Measurements from ENCODE around the gene CCNH. TPM values are rescaled to one million over a fixed set of nuclear protein-coding genes. Genes with fewer than 3 reads are reported as not detected.
A peak's percentile ranks its signal among the peaks of the same experiment; 100 is the strongest.

The CCNH gene
- total RNA-seq, 1 experiment from 2014 or later, result 86.2 TPM

DNA sequence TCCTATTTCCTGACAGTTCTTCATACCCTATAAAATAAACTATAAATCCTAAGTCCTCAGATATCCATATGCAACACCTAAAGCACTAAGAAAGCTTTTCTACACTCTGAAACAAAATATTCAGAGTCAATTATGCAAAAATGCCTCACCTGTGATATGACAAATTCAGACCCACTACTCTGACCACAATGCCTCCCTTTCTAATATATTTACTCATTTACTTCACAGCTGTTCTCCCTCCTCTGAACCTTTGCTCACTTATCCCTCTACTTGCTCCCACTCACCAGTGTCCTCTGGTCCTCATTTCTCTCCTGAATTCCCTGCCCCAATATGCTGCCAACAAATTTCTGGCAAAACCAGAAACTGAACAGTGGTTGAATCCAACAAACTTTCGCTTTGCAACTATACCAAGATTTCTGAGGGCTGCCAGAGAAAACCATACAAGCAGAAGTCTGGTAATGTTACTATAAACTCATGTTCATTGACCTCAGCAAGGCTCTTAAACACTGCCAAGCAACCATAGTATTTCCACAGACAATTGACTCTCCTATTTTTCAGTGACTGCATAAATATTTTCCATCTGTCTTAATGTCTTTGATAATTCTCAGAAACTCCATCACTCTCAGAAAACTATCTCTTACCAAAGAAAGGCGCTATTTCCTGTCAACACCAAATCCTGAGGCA, 7.1 kb downstream of the CCNH start:
- no peak for DNase-seq (ENCODE audit: low spot score)
- in situ Hi-C loops (cut with HindIII; ENCODE audit: low sequenced_read_pairs), result no loop called here

DNA sequence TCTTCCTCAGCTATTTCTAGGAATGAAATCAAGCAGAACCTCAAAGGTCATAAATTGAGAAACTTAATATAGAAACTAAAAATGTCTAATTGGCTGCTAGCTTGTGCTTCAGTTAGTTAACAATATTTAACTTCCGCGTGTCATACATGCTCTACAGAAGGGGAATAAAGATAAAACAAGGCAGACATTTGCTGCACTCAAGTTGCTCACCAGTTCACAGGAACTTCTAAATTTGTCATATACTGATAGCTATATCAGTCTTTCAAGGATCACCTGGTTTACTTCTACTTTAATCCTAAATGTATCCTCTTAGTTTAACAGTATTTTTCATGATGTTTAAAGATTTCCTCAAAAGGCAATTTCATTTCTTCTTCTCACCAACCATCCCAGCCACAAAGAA, 8.4 kb downstream of the CCNH start:
- in situ Hi-C loops (cut with HindIII; ENCODE audit: low sequenced_read_pairs), result no loop called here
- DNase-seq (ENCODE audit: low spot score), result no peak

DNA sequence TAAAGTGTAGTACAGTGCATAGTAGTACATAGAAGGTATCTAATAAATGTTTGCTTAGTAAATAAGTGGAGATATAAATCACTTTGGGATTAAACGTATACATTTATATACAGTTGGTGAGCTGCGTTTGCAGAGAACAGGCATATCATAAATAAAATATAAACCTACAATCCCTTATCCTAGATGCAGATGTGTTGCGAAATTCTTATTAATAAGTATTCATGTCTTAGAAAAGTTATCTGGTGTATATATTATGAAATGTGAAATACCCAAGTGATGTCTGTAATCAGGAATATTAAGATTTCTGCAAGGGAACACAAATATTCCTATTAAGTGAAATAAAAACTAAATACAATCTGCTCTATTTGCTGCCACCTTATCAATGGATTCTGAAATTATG, 8.8 kb downstream of the CCNH start:
- in situ Hi-C loops (cut with HindIII; ENCODE audit: low sequenced_read_pairs), result no loop called here
- DNase-seq (ENCODE audit: low spot score), result no peak

DNA sequence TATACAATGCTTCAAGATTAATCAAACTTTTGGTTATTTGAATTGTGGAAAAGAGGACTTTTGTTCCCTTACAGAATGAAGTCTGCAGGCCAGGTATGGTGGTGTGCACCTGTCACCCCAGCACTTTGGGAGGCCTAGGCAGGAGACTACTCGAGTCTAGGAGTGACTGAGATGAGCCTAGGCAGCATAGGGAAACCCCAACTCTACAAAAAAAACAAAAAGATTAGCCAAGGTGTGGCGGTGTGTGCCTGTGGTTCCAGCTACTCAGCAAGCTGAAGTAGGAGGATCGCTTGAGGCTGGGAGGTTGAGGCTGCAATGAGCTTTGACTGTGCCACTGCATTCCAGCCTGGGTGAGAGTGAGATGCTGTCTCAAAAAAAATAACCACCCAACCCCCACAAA, 9.3 kb downstream of the CCNH start:
- no peak for DNase-seq (ENCODE audit: low spot score)
- in situ Hi-C loops (cut with HindIII; ENCODE audit: low sequenced_read_pairs), result no loop called here

DNA sequence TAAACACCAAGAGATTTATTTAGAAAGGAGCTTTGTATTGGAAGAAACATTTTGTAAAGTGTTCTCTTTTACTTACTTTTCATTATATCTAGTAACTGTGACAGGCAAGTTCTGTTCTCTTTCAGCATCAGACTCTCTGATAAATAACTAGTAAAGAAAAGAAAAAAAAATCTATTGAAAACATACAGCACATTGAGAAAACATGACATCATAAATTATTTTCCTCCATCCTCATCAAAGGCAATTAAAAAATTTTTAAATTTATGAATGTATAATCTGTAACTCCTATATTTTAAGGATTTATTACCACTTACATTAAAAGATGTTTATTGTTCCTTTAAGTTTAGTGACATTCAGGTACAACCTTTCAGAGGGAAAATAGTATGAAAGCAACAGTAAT, 11.1 kb downstream of the CCNH start:
- in situ Hi-C loops (cut with HindIII; ENCODE audit: low sequenced_read_pairs), result no loop called here
- no peak for DNase-seq (ENCODE audit: low spot score)

DNA sequence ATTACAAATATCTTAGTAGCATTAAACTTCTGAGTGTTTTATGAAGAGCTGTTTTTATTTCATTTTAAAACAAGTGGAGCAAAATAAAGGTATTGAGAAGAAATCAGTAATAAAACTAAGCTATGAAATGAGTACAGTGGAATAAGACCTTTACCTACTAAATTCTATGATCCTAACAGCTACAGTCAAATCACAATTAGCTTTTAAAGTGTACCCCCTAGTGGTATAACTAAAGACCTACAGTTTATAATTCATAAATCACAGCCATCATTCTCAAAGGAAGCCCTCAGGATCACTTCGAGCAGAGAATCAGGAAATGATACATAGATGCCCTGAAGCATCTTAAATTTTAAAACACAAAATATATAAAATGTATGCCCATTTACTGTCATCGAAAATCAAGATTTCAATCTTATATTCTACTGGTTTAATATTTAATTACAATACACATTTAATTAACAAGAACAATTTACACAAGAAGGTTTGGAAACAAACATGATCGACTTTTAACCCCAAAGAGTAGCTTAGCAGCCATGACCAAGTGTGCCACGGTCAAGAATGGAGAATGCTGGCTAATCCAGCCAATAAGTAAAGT, 12.3 kb downstream of the CCNH start:
- in situ Hi-C loops (cut with HindIII; ENCODE audit: low sequenced_read_pairs), result no loop called here
- DNase-seq (ENCODE audit: low spot score), result peak; percentile 58

DNA sequence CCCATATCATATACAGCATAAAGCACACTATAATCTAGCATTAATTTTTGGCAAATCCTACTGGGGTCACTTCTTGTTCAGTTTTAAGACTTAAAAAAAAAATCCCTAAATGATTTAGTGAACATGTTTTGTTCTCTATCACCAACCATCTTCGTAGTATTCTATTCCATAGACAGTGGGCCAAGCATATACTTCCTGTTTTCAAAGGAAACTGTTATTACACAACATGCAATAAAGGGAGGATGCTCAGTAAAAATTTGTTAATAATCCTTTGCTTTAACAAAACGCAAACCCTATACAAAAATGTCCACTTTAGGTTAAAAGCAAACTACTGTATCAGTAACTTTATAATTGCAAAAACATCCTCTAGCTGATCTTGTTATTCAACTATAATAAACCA, 13.0 kb downstream of the CCNH start:
- in situ Hi-C loops (cut with HindIII; ENCODE audit: low sequenced_read_pairs), result no loop called here

DNA sequence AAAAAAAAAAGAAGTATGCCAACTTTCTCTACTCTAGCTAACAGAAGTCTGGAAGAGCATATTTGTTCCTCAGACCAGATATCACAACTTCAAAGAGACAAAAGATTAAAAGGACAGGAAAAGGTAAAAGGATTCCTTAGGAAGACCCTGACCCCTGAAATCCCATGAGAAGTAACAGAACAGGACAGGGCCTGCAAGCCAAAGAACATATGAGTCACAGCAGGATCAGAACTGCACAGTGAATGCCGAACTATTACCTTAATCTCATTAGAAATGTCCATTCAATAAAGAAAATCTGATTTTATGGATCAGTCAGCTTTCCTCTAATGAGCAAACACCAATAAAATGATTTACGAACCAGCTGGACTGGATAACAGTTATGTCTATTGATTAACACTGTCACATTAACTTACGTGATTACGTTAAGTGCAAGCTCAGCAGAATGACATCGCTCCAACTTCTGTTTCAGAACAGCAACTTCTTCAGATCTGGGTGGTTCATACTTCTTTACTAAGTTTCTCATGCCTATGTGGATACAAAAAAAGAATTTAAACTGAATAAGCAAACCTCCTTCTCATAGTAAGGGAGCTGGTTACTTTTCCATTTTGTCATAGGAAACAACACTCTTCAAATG, 13.6 kb downstream of the CCNH start:
- DNase-seq (ENCODE audit: low spot score), result no peak
- in situ Hi-C loops (cut with HindIII; ENCODE audit: low sequenced_read_pairs), result no loop called here

More for the DNA sequence above, 13.0 kb downstream of the CCNH start:
- DNase-seq (ENCODE audit: low spot score), result no peak

DNA sequence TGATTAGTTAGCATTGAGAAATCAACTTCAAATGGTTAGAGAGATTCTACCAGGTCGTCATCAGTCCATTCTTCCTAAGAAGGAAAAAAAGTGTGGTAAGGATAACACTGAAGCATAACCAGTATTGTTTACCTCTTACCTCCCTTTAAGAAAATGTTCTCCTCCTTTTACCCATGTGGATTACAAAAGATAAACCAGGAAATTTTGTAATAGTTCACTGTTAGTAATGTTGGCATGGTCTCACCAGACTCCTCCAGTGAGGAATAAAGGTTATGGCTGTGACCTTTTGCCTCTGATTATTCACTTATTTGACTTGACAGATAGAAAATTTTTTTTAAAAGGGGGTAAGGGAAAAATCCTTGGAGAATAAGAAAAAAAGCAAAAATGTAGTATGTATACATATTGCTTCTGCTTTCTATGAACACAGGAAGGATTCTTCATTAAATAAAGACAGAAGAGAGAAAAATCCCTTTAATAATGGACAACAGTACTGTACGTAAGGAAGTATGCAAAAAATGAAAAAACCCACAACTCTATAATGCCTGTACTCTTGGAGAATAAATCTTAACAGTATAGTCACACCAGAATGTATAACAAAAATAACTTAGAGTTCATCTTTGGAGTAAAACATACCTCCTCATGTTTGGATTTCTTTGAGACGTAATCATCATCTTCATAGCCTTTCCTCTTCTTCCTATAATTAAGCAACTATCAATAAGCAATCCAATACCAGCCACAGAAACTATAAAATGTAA, 18.1 kb downstream of the CCNH start:
- DNase-seq (ENCODE audit: low spot score), result no peak
- in situ Hi-C loops (cut with HindIII; ENCODE audit: low sequenced_read_pairs), result no loop called here

DNA sequence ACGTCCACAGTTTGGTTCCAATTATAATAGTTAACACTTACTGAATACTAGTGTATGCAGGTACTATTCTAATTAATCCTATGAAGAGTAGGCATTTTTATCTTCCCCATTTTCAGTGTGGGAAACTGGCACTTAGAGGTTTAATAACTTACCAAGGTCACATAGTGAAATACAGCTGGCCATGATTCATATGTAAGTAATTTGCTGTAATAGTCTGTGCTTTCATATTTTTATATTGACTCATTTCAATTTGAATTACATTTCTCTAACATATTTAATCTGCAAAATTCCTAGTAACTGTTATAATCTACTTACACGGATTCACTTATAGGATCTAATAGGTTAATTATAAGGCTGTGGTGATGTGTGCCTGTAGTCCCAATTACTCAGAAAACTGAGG, 19.4 kb downstream of the CCNH start:
- in situ Hi-C loops (cut with HindIII; ENCODE audit: low sequenced_read_pairs), result no loop called here
- no peak for DNase-seq (ENCODE audit: low spot score)

DNA sequence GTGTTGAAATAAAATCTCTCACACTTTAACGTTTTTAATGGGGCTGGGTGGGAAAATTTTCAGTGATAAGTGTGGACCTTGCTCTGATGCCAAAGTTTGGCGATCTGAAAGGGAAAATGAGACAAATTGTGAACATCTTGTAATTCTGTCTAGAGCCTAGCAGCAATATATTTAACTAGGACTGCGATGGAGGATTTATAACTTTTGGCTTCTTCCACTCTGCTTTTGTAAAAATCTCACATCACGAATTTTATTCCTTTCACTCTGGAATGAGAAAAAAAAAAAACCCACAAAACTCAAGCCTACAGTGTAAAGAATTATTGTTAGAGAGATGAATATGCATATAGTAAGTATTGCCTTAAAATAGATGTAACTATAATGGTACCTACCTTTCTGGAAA, 19.9 kb downstream of the CCNH start:
- DNase-seq (ENCODE audit: low spot score), result no peak
- in situ Hi-C loops (cut with HindIII; ENCODE audit: low sequenced_read_pairs), result no loop called here

DNA sequence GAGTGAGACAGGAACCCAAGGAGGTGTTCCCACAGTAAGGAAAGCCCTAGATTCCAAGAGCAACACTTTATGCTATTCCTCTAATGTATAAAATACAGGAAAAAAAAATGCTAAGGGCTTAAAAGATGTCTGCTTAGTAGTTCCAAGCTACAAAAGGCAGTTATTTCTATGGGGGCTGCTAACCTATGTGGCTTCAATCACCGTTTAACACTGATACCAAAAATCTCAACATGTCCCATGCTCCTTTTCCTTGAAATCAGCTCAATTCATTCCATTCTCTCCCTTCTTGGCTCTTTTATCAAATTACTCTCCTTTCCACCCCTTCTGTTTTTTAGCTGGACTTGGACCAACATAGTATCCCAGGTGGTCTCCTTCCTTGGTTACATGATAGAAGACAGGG, 20.6 kb downstream of the CCNH start:
- in situ Hi-C loops (cut with HindIII; ENCODE audit: low sequenced_read_pairs), result no loop called here
- DNase-seq (ENCODE audit: low spot score), result no peak

DNA sequence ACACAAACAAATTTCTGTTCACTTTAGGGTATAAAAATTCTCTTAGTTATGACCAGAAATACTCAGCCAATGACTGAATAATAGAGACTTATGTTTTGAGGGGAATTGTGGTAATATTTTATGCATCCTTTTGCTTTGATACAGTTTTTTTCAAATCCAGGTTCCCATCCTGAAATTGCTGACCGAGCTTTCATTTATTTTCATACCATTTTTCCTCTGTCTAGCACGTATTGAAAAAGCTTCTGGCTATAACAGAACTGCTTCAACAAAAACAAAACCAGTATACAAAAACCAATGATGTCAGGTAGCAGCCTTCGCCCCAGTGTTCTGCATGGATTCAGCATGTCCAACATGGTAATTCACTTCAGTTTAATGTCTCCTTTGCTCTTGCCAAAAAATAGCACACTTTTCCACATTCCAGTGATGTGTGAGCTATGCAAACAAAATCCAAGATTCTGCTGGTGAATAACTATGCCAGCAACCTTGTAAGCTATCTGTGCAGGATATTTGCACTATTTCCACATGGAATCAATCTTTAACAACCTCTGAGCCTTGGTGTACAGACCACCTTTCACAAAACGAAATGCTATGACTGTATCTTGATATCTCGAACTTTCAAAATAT, 22.0 kb downstream of the CCNH start:
- in situ Hi-C loops (cut with HindIII; ENCODE audit: low sequenced_read_pairs), result no loop called here
- DNase-seq (ENCODE audit: low spot score), result no peak

DNA sequence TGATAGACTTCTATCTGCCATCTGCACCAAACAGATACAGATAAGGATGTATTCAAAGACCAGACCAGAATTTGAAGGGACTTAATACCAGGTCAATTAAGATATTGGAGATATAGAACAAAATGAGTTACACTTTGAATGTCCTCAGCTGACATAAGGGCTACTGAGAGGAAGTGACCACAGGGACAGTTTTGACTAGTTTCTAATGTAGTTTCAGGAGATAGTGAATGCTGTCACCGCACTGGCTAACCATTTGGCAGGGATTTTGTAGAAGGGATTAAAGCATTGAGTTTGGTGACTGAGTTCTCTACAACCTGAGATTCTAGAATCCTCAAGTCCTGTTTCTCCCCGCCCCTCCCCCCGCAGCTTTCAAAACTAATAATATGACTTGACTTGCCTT, 22.7 kb downstream of the CCNH start:
- in situ Hi-C loops (cut with HindIII; ENCODE audit: low sequenced_read_pairs), result no loop called here
- DNase-seq (ENCODE audit: low spot score), result no peak

DNA sequence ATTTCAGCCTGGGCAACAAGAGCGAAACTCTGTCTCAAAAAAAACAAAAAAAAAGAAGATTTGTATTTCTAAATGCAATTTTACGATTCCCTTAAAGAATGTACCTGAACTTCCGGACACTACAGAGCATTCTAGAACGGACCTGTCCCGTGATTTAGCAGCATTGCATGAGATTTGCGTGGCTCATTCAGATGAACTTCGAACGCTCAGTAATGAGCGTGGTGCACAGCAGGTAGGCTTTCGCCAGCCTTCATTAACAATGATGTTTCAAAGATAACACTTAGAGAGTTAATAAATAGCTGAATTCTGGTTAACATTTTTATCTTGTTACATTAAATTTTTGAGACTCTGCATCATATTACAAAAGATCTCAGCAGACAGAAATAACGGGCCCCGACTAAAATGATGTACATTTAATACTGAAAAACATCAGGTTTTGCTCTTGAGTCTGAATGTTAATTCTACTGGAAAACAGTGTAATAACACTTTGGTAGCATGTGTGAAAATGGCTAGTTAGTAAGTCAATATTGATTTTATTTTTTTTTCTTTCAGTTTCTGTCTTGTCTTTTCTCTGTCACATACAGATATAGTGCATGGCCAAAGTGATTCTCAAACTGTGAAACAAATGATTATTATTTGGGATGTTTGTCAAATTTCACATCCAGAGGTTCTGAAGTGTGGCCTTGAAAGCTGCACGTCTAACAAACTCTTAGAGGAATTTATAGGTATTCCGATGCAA, 23.3 kb downstream of the CCNH start:
- DNase-seq (ENCODE audit: low spot score), result no peak
- in situ Hi-C loops (cut with HindIII; ENCODE audit: low sequenced_read_pairs), result no loop called here

DNA sequence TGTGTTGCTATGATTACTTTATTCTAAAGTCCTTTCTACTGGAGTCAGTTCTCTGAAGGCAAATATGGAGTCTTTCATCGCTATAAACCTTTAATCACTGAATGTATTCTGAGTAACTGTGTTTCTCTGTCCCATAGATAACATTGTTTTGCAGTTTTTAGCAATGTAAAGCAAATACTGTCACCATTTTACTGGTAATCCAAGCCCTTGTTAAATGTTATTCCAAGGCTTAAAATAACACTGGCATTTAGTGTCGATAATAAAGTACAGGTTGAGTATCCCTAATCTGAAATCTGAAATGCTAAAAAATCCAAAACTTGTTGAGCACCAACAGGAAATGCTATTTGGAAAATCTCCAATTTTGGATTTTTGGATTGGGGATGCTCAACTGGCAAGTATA, 24.6 kb downstream of the CCNH start:
- no peak for DNase-seq (ENCODE audit: low spot score)
- in situ Hi-C loops (cut with HindIII; ENCODE audit: low sequenced_read_pairs), result no loop called here

DNA sequence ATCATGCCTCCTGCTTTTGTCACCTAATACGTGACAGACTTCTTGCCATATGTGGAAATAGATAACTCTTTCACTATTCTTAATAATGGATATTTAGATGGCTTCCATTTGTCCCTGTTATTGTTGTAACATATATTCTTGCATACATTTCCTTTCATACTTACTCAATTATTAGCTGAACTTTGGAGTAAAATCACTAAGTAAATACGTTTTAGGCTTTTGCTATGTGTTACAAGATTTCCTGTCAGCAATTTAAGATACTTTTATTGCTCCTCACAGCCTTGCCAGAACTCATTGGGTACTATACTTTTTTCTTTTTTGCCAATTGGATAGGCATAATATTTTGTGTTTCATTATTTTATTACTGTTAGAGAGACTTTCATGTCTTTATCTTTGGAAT, 26.9 kb downstream of the CCNH start:
- in situ Hi-C loops (cut with HindIII; ENCODE audit: low sequenced_read_pairs), result no loop called here
- DNase-seq (ENCODE audit: low spot score), result no peak

DNA sequence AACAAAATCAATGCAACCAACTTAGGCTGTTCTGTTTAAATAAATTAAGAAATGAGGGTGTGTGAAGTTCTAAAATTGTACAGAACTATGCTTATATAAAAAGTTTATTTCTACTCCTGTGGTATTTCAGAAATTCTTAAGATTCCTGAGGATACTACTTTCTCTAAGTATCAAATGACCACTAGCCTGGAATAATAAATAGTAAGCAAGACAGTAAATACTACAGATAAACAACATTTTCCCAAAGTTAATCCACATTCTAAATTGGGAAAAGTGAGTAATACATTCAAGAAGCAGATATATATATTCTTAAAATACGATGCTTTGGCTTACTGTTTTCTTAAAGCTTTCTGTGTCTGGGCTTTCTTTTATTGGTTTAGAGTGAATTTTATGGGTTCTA, 29.5 kb downstream of the CCNH start:
- no peak for DNase-seq (ENCODE audit: low spot score)
- in situ Hi-C loops (cut with HindIII; ENCODE audit: low sequenced_read_pairs), result no loop called here

DNA sequence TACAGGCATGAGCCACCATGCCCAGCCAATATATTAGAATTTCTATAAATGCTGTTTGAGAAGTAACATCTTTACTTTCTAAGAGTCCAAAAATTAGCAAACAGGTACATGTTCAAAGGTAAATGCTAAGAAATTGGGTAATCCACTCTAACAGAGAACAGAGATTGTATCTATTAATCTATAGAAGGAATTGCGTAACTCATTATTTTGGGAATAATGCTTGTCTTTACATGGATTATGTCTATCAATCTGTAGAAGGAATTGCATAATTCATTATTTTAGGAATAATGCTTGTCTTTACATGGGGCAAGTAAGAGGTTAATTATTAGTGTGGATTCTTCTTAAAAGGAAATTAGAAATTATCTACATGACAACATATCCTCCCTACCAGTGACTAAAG, 30.5 kb downstream of the CCNH start:
- in situ Hi-C loops (cut with HindIII; ENCODE audit: low sequenced_read_pairs), result no loop called here
- no peak for DNase-seq (ENCODE audit: low spot score)
